ENCODE measurements around the gene TUT7.

DNA sequence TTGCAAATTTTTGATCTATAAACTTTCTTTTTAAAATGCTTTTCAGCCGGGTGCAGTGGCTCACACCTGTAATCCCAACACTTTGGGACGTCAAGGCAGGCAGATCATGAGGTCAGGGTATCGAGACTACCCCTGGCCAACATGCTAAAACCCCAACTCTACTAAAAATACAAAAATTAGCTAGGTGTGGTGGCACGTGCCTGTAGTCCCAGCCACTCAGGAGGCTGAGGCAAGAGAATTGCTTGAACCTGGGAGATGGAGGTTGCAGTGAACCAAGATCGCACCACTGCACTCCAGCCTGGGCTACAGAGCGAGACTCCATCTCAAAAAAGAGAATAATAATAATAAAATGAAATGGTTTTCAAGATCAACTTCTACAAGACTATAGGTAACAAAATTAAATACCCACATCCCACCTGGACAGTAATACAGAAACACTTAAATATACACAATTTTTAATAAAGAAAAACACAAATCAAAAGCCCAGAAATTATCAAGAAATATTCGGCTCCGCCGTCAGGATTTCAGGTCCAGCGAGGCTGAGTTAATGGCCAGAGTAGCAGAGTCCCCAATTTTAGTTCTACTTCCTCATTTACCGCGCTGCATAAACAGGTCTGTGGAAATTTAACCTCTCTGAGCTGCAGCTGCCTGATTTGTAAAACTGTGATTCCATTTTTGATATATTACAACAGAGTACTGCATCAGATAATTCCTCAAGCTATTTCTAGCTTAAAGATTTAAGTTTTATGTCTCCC lies 4.0 kb downstream of the TUT7 start:
- TF ChIP-seq, protein P1, sequence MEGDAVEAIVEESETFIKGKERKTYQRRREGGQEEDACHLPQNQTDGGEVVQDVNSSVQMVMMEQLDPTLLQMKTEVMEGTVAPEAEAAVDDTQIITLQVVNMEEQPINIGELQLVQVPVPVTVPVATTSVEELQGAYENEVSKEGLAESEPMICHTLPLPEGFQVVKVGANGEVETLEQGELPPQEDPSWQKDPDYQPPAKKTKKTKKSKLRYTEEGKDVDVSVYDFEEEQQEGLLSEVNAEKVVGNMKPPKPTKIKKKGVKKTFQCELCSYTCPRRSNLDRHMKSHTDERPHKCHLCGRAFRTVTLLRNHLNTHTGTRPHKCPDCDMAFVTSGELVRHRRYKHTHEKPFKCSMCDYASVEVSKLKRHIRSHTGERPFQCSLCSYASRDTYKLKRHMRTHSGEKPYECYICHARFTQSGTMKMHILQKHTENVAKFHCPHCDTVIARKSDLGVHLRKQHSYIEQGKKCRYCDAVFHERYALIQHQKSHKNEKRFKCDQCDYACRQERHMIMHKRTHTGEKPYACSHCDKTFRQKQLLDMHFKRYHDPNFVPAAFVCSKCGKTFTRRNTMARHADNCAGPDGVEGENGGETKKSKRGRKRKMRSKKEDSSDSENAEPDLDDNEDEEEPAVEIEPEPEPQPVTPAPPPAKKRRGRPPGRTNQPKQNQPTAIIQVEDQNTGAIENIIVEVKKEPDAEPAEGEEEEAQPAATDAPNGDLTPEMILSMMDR (conservative IDR thresholded peaks at IDR 0.05; ENCODE audit: low read depth, low read length) = no peak
- TF ChIP-seq, protein P2, sequence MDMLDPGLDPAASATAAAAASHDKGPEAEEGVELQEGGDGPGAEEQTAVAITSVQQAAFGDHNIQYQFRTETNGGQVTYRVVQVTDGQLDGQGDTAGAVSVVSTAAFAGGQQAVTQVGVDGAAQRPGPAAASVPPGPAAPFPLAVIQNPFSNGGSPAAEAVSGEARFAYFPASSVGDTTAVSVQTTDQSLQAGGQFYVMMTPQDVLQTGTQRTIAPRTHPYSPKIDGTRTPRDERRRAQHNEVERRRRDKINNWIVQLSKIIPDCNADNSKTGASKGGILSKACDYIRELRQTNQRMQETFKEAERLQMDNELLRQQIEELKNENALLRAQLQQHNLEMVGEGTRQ (IDR thresholded peaks at IDR 0.05; ENCODE audit: low read depth, low read length) = no peak
- TF ChIP-seq RFX5 (IDR thresholded peaks at IDR 0.05; ENCODE audit: low read depth, low read length) (no peak), POLR2A (IDR thresholded peaks at IDR 0.05; ENCODE audit: low read depth, low read length) (no peak), CHD1 (IDR thresholded peaks at IDR 0.05; ENCODE audit: low read depth, low read length) (no peak)
